ENCODE results near the gene BOD1. TPM values are rescaled to one million over a fixed set of nuclear protein-coding genes. Genes with fewer than 3 reads are reported as not detected.
A peak's percentile ranks its signal among the peaks of the same experiment; 100 is the strongest.

BOD1 gene
- 10 to 100 TPM; 62.4 to 86.0 (median 74.7) TPM for total RNA-seq

DNA sequence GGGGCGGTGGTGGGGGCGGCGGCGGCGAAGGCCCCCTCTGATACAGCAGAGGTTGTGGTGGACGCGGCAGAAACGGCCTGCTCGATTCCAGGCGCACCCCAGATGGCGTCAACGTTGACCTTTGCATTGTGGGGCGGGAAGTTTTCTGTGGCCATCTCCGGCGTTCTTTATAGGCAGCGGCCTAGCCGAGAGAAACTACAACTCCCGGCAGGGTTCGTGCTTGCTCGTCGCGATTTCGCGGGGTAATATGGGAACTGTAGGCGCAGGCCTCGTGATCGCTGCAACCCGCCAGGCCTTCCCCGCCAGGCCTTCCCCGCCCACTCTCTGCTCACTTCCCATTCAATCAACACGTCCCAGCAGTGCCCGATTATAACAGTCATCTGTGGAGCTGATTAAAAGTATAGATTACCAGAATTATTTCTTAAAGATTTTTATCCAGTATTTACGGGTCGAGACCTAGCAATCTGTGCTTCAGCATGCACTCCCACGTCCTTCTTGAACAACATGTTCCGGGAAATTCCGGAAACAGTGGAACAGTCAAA is at the start of gene BOD1:
Gene BOD1, minus strand, starts transcription at position 74 of the 542 bp plus-strand sequence. CDS start 214 bp downstream, outside the sequence.
- peak within 1 kb of the TSS; percentile 82 to 96 (median 94) for H3K27ac ChIP-seq
- peak in 1 of 2 donors; percentile 78 for TF ChIP-seq POLR2A (IDR thresholded peaks at IDR 0.05)
- TF ChIP-seq, protein P1, sequence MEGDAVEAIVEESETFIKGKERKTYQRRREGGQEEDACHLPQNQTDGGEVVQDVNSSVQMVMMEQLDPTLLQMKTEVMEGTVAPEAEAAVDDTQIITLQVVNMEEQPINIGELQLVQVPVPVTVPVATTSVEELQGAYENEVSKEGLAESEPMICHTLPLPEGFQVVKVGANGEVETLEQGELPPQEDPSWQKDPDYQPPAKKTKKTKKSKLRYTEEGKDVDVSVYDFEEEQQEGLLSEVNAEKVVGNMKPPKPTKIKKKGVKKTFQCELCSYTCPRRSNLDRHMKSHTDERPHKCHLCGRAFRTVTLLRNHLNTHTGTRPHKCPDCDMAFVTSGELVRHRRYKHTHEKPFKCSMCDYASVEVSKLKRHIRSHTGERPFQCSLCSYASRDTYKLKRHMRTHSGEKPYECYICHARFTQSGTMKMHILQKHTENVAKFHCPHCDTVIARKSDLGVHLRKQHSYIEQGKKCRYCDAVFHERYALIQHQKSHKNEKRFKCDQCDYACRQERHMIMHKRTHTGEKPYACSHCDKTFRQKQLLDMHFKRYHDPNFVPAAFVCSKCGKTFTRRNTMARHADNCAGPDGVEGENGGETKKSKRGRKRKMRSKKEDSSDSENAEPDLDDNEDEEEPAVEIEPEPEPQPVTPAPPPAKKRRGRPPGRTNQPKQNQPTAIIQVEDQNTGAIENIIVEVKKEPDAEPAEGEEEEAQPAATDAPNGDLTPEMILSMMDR (IDR thresholded peaks at IDR 0.05): no peak
- WGBS, 2 donors: 10% methylated on average over 16 to 20 of the region's 37 CpGs
- peak; percentile 98 to 99 for DNase-seq
- intact Hi-C loops (cut with DNase I): loop anchor here (5.0 kb wide), 1 partner anchor 696 kb away; no protein-coding TSS in a partner anchor
- peak within 1 kb of the TSS; percentile 42 to 87 (median 68) for H3K4me3 ChIP-seq (replicated peaks in 1 of 3)
- no peaks in the 10 kb centered on the region for H3K36me3 ChIP-seq
- peaks cover 26 to 40% of the 10 kb centered on the region in 2 donors for H3K4me1 ChIP-seq
- no peaks in the 10 kb centered on the region for H3K9me3 ChIP-seq
- no peaks in the 10 kb centered on the region for H3K27me3 ChIP-seq

DNA sequence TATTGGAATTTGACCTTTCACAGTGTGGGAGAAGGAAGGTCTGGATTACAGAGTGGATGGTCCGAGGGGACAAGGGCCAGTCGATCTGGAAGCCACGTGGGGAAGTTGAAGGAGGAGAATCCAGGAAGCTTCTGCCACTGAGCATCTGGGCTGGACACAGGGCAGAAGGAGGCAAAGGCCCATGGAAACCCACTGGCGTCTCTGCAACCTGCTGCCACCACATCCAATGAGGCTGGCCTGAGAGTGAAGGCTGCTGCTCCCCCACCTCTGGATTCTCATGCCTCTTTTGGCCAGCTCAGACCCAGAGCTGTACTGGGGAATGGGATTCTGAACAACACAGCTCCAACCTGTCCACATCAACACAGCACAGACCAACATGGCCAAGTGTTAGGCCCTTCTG is 48.9 kb upstream of the BOD1 start:
- no peak overlapping the region for H3K27ac ChIP-seq
- no peak for TF ChIP-seq POLR2A (IDR thresholded peaks at IDR 0.05)
- TF ChIP-seq, protein P1 (IDR thresholded peaks at IDR 0.05): no peak
- intact Hi-C loops (cut with DNase I): no loop called here
- H3K4me1 ChIP-seq: peaks cover 17 to 27% of the 10 kb centered on the region in 2 donors
- WGBS, 2 donors: 76 to 90% methylated on average over 4 of the region's 4 CpGs
- H3K36me3 ChIP-seq: no peaks in the 10 kb centered on the region
- H3K4me3 ChIP-seq (replicated peaks in 1 of 3): no peak overlapping the region
- H3K9me3 ChIP-seq: no peaks in the 10 kb centered on the region
- no peaks in the 10 kb centered on the region for H3K27me3 ChIP-seq
- DNase-seq: no peak

DNA sequence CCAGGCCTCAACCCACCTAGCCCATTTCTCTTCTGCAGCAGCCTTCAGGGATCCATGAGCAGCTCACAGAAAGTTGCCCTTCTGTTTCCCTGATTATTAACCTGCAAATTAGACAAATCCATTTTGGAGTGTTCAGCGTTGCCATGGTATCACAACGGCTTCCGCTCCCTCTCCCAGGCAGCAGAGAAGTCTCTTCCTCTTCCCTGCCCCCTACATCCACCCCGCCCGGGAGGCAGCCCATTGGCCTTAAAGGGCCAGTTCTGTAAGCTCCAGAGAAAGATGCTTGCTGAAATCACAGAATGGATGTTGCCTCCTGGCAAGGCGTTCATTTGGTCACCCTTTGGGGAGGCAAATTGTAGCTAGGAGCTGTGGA is 47.7 kb upstream of the BOD1 start:
- Histone ChIP-seq H3K36me3 (no peaks in the 10 kb centered on the region), H3K4me1 (peaks cover 6 to 16% of the 10 kb centered on the region in 2 donors), H3K9me3 (no peaks in the 10 kb centered on the region), H3K27me3 (no peaks in the 10 kb centered on the region), H3K27ac (no peak overlapping the region), H3K4me3 (replicated peaks in 1 of 3) (no peak overlapping the region)
- 51 to 56% methylated on average over 6 of the region's 6 CpGs for WGBS, 2 donors
- DNase-seq: no peak
- intact Hi-C loops (cut with DNase I): no loop called here
- TF ChIP-seq POLR2A (IDR thresholded peaks at IDR 0.05): no peak
- TF ChIP-seq, protein P1 (IDR thresholded peaks at IDR 0.05): no peak

DNA sequence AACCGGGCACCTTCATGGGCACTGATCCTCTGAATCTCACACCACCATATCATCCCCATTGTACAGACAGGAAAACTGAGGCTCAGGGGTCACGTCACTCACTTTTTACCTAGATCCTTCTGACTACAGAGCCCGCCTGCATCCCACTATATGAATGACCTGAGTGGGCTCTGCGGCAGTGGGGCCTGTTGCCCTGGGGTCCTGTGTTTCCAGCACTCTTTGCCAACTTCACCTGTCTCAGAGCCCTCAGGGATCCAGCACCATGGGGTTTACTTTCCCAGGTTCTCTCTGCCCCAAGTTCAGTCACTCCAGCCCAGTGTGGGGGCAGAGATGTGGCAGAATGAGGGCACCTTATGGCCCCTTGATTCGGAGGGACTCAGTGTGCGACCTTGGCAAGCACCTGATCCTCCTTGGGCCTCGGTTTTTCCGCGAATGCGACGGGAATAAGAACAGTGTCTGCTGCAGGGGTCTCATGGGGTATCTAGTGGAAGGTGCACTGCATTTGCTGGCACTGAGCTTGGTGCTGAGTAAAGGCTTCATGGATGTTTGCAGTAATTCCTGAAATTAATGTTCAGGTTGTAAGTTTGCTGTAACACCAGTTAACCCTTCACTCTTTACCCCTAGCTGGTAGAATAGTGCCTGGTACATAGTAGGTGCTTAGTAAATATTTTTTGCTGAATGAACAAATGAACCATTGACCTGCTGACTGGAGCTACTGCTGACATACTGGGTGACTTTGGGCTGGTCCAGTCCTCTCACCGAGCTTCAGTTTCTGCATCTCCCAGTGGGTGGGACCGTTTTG is 47.1 kb upstream of the BOD1 start:
- intact Hi-C loops (cut with DNase I): no loop called here
- H3K4me3 ChIP-seq (replicated peaks in 1 of 3): no peak overlapping the region
- H3K9me3 ChIP-seq: no peaks in the 10 kb centered on the region
- no peak overlapping the region for H3K27ac ChIP-seq
- H3K36me3 ChIP-seq: no peaks in the 10 kb centered on the region
- no peak for DNase-seq
- H3K27me3 ChIP-seq: no peaks in the 10 kb centered on the region
- TF ChIP-seq, protein P1 (IDR thresholded peaks at IDR 0.05): no peak
- TF ChIP-seq POLR2A (IDR thresholded peaks at IDR 0.05): no peak
- WGBS, 2 donors: 86 to 87% methylated on average over 13 of the region's 13 CpGs
- peaks cover 5 to 14% of the 10 kb centered on the region in 2 donors for H3K4me1 ChIP-seq

Measured in thyroid gland (tissue), 4 donors.